HG02623 (cell line): ENCODE data around the gene CAMSAP3.

Source experiments
- ATAC-seq: cut with Tn5 transposase; IDR thresholded peaks from one replicate; pipeline ENCODE4 v1.9.1; 2021; ENCODE audit warnings: moderate library complexity; ENCODE audit not compliant: unreplicated experiment

Gene CAMSAP3, protein sequence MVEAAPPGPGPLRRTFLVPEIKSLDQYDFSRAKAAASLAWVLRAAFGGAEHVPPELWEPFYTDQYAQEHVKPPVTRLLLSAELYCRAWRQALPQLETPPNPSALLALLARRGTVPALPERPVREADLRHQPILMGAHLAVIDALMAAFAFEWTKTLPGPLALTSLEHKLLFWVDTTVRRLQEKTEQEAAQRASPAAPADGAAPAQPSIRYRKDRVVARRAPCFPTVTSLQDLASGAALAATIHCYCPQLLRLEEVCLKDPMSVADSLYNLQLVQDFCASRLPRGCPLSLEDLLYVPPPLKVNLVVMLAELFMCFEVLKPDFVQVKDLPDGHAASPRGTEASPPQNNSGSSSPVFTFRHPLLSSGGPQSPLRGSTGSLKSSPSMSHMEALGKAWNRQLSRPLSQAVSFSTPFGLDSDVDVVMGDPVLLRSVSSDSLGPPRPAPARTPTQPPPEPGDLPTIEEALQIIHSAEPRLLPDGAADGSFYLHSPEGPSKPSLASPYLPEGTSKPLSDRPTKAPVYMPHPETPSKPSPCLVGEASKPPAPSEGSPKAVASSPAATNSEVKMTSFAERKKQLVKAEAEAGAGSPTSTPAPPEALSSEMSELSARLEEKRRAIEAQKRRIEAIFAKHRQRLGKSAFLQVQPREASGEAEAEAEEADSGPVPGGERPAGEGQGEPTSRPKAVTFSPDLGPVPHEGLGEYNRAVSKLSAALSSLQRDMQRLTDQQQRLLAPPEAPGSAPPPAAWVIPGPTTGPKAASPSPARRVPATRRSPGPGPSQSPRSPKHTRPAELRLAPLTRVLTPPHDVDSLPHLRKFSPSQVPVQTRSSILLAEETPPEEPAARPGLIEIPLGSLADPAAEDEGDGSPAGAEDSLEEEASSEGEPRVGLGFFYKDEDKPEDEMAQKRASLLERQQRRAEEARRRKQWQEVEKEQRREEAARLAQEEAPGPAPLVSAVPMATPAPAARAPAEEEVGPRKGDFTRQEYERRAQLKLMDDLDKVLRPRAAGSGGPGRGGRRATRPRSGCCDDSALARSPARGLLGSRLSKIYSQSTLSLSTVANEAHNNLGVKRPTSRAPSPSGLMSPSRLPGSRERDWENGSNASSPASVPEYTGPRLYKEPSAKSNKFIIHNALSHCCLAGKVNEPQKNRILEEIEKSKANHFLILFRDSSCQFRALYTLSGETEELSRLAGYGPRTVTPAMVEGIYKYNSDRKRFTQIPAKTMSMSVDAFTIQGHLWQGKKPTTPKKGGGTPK

DNA sequence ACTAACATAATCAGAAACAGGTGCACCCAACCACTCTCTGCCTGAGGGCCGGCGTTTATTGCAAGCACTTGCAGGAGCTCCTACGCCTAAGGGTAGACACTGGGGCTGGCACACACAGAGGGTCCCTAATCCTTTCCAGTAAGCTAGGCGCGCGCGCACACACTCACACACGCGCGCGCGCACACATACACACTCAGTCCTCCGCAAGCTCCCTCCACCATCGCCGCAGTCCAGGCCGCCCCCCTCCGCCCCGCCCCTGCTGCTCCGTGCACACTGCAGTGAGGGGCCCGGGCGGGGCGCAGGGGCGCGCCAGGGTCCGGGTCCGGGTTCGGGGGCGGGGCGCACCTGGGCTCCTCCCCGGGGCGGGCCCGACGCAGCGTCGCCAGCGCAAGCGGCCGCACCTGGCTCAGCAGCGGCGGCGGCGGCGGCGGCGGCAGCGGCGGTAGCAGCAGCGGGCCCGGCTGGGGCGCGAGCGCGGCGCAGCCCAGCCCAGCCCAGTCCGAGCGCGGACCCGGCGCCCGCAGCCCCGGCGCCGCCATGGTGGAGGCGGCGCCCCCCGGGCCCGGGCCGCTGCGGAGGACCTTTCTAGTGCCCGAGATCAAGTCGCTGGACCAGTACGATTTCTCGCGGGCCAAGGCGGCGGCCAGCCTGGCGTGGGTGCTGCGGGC, at the start of gene CAMSAP3:
CAMSAP3 (plus strand) TSS at position 398 of the 668 bp plus-strand sequence; CDS start at position 538, 140 bp downstream.
- ATAC-seq, result no peak

DNA sequence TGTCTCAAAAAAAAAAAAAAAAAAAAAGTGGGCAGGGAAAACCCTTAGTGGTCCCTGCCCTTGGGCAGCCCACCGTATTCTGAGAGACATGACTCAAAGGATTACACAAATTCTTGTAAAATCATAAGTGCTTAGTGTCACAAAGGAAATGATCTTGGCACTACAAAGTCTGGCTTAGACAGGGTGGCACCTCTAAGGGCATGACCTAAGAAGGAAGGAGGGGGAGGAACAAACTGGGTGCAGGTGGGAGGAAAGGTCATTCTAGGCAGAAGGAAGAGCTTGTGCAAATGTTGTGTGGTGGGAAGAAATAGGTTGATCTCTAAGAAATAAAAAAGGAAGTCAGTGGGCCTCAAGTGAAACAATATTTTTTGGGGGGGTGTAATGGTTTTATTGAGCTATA, 49.8 kb upstream of the CAMSAP3 start:
- no peak for ATAC-seq

DNA sequence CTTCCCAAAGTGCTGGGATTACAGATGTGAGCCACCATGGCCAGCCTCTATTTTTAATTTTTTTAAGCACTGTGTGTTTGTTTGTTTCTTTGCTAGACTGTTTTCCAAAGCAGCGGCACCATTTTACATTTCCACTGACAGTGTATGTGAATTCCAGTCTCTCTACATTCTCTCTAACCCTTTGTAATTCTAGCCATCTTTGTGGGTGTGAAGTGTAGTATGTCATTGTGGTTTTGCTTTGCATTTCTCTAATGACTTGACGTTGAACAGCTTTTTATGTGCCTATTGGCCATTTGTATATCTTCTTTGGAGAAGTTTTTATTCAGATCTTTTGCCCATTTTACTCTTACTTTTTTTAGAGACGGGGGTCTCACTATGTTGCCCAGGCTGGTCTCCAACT, 48.5 kb upstream of the CAMSAP3 start:
- ATAC-seq, result no peak

DNA sequence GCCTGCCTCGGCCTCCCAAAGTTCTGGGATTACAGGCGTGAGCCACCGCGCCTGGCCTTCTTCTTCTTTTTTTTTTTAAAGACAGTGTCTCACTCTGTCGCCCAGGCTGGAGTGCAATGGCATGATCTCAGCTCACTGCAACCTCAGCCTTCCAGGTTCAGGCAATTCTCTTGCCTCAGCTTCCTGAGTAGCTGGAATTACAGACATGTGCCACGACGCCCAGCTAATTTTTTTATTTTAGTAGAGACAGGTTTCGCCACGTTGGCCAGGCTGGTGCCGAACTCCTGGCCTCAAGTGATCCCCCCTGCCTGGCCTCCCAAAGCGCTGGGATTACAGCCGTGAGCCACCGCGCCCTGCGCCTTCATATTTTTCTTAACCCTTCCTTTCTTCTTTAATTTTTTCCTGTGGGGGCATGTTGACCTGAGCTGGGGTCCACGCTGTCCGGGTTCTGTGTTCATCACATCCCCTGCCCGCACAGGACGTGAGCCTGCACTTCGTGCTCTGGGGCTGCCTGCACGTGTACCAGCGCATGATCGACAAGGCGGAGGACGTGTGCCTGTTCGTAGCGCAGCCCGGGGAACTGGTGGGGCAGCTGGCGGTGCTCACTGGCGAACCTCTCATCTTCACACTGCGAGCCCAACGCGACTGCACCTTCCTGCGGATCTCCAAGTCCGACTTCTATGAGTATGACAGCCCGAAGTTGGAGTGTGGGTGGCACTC, 46.1 kb upstream of the CAMSAP3 start:
- ATAC-seq, result no peak

DNA sequence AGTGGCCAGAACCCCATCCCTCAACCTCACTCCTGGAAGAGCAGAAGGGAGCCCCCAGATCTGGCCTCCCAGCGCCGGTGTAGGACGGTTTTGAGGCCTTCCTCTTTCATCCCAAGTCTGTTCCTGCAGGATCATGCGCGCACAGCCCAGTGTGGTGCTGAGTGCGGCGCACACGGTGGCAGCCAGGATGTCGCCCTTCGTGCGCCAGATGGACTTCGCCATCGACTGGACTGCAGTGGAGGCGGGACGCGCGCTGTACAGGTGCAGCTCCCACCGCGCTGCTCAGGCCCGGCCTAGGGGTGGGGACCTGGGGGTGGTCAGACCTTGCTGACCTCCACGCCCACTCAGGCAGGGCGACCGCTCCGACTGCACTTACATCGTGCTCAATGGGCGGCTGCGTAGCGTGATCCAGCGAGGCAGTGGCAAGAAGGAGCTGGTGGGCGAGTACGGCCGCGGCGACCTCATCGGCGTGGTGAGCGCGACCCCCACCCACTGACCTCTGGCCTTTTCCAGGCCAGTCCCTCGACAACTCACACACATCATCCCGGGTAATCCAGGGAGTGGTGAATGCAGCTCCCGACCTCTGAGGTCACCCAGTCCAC, 45.4 kb upstream of the CAMSAP3 start:
- ATAC-seq, result no peak

DNA sequence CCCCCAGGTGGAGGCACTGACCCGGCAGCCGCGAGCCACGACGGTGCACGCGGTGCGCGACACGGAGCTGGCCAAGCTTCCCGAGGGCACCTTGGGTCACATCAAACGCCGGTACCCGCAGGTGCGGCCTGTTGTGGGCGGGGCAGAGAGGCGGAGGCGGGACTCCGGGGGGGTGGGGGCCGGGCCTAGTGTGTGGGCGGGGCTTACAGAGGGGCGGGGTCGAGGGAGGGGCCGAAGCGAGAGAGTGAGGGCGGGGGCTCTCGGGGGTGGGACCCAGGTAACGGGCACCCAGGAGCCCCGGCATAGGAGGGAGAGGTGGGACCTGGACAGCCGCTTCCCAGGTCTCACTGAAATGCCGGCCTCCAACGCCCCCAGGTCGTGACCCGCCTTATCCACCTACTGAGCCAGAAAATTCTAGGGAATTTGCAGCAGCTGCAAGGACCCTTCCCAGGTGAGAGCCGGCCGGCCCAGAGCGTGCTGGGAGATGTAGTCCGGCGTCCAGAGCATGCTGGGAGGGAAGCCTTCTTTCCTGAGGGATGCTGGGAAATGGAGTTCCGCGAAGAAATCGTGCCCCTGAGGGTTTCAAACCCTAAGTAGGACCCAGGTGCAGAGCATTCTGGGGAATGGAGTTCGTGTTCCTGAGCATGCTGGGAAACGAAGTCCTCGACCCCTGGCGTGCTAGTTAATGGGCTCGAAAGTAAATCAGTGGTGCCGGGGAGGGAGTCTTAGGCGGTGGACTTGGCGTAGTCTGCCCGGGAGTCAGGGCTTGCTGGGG, 44.5 kb upstream of the CAMSAP3 start:
- no peak for ATAC-seq

DNA sequence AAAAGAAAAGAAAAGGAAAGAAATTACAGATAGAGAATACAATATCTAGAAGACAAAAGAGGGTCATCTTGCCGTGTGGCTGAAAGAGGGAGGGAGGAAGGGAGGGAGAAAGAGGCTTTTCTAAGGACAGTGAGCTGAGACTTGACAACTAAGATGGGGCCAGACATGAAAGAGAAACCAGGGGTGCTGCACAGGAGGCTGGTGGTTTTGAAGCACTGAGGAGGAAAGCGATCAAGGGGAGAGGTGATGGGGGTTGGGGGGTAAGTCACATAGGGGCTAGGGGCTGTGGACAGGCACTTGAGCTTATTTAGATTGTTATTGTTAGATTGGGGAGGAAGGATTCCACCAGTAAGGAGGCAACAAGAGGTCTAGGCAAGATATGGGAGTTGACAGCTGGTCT, 42.9 kb upstream of the CAMSAP3 start:
- ATAC-seq, result no peak

DNA sequence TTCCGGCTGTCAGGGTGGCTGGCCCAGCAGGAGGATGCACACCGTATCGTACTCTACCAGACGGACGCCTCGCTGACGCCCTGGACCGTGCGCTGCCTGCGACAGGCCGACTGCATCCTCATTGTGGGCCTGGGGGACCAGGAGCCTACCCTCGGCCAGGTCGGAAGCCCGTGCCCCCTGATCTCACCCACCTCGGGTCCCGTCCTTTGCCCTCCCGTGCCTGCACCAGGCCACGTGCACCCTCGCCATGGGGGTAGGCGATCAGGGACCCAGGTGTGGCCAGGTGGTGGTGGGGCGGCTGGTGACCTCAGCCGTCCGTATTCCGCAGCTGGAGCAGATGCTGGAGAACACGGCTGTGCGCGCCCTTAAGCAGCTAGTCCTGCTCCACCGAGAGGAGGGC, 41.1 kb upstream of the CAMSAP3 start:
- no peak for ATAC-seq

DNA sequence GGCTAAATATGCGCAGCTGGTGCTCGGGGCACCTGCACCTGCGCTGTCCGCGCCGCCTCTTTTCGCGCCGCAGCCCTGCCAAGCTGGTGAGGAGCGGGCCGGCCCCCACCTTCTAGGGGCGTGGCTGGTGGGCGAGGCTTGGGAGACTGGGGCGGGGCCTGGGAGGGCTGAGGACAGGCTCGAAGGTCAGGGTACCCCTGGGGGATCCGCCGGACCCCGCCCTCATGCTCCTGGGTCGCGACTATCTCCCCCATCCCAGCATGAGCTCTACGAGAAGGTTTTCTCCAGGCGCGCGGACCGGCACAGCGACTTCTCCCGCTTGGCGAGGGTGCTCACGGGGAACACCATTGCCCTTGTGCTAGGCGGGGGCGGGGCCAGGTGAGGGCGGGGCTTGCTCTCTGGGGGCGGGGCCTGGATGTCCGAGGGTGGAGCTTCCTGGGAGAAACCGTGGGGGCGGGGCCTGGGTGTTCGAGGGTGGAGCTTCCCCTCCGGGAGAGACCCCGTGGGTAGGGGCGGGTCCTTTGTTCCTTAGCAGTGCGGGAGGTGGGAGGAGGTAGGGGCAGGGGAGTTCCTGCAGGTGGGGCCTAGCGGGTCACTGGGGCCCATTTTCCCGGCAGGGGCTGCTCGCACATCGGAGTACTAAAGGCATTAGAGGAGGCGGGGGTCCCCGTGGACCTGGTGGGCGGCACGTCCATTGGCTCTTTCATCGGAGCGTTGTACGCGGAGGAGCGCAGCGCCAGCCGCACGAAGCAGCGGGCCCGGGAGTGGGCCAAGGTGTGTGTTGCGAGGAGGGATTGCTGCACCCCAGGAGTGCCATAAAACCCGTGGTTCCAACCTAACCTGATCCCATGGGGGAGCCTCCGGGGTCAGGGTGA, 40.4 kb upstream of the CAMSAP3 start:
- ATAC-seq, result no peak

DNA sequence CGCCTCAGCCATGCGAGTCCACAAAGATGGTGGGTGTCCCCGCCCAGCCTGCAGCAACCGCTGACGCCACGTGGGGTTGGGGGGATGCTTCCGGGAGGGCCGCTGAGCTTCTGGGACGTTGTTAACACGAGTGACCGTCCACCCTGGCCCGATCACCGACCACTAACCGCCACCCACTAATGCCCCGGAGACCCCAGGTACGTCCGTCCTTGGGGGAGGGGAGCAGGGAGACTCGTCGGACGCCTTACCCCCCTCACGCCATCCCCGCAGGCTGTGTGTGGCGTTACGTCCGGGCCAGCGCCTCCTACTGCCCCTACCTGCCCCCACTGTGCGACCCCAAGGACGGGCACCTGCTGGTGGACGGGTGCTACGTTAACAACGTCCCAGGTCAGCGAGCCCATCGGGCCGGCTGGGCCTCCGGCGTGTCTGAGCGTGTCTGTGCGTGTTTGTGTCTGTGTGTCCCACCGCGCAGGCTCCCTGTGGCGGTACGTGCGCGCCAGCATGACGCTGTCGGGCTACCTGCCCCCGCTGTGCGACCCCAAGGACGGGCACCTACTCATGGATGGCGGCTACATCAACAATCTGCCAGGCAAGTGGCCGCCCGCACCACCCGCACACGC, 38.9 kb upstream of the CAMSAP3 start:
- ATAC-seq, result no peak

DNA sequence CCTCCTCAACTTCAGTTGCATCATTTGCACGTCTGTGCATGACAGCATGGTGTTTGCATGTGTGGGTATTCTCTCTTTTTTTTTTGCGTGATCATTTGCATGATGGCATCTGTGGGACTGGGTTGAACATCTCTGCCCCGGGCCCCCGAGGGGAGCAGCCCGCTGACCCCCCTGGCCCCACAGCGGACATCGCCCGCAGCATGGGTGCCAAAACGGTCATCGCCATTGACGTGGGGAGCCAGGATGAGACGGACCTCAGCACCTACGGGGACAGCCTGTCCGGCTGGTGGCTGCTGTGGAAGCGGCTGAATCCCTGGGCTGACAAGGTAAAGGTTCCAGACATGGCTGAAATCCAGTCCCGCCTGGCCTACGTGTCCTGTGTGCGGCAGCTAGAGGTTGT, 37.0 kb upstream of the CAMSAP3 start:
- no peak for ATAC-seq

DNA sequence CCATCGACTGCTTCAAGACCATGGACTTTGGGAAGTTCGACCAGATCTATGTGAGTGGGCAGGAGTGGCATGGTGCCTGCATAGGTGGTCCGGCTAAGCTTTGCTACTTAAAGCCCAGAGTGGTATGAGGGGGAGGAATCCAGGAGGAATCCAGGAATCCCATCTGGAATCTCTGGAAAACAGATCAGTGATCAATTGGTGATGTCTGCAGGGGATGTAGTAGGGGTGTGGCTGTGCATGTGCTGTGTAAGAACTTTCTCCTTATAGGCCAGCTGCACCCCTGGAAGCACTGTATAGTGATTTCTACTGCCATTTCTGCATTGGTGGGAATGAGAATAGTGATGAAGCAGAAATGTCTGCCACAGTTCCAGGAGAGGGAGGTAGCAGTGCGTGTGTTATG, 36.6 kb upstream of the CAMSAP3 start:
- ATAC-seq, result no peak

DNA sequence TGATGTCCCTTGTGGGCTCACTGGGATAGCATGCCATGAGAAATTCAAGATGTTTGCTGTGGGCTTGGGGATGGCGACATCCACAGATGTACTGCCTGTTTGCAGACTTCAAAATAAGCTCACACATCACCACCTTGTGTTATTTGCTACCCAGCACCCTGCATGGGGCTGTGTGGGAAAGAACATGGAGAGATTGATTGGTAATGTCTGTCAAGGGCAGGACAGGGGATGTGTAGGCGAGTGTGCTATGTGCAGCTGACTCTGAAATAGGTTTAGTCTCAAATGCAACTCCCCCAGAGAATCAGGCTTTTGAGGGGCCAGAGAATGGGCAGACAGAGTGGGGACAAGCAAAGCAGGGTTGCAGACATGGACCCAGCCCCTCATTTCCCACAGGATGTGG, 35.4 kb upstream of the CAMSAP3 start:
- ATAC-seq, result no peak

DNA sequence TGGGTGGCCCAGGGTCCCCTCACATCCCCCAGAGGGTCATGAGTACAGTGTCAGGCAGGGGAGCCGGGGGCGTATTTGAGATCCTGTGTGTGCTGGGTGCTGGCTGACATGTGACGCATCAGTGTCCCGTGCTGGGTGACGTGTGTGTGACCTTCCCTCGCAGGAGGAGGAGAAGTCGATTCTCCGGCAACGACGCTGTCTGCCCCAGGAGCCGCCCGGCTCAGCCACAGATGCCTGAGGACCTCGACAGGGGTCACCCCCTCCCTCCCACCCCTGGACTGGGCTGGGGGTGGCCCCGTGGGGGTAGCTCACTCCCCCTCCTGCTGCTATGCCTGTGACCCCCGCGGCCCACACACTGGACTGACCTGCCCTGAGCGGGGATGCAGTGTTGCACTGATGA, 34.3 kb upstream of the CAMSAP3 start:
- no peak for ATAC-seq

DNA sequence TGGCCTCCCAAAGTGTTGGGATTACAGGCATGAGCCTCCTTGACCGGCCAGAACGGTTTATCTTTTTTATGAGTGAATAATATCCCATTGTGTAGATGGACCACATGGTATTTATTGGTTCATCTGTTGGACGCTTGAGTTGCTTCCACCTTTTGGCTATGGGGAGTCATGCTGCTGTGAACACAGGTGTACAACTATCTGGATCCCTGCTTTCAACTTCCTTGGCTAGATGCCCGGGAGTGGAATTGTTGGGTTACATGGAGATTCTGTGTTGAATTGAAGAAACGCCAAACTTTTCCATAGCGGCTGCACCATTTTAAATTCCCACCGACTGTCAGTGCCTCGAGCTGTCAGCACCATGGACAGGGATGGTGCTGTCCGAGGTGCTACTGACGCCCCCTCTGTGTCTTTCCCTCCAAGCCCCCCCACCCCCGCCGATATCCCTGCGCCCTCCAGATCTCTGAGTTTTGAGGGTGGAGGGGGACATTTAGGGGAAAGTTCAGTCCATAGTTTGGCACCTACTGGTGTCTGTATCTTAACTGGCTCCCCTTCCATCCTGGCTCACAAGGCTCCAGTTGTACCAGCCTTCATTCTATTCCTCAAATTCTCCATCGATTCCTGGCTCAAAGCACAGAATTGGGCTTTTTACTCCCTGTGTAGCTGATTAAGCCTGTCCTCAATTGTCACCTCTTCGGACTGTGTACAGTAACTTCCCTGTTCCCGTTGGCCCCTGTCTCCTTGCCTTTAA, 32.8 kb upstream of the CAMSAP3 start:
- ATAC-seq, result no peak

DNA sequence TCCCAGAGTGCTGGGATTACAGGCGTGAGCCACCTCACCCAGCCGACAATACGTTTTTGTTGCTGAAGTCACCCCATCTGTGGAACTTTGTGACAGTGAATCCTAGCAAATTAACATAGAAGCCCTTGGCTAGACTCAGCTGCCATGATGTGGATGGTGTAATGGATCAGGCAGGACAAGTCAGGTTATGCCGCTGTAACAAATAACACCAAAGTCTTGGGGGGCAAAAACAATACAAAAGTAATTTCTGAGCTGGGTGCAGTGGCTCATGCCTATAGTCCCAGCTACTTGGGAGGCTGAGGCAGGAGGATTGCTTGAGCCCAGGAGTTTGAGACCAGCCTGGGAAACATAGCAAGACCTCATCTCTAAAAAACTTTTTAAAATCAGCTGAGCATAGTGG, 30.8 kb upstream of the CAMSAP3 start:
- no peak for ATAC-seq

DNA sequence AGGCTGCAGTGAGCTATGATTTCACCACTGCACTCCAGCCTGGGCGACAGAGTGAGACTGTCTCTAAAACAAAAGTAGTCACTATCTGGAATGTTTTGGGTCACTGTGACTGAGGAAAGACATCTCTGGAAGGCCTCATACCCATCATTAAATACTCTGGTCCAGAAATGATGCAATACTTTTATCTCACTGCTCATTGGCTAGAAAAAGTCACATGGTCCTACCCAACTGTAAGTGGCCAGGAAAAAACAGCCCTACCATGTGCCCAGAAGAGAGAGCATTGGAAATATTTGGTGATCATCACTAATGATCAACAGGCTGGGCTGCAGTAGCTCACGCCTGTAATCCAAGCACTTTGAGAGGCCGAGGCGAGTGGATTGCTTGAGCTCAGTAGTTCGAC, 30.3 kb upstream of the CAMSAP3 start:
- ATAC-seq, result no peak
